Measurements from ENCODE around the gene ING2.

GRCh38 chr4:183455431-183456195 lies 49.2 kb upstream of the ING2 start:
- TF ChIP-seq CTCF (IDR thresholded peaks at IDR 0.05) (no peak), EP300 (IDR thresholded peaks at IDR 0.05) (no peak), POLR2AphosphoS5 (IDR thresholded peaks at IDR 0.05) (no peak), POLR2A (IDR thresholded peaks at IDR 0.05) (no peak)

Data from upper lobe of left lung (tissue), 4 donors.